Activated CD8-positive, alpha-beta T cell treated with anti-CD3 and anti-CD28 coated beads for 36 hours (primary cell): ENCODE results near the gene CDC42. TPM values are rescaled to one million over a fixed set of nuclear protein-coding genes. Genes with fewer than 3 reads are reported as not detected.

Source experiments
- ATAC-seq: fragments of 200-7000 bp; cut with Tn5 transposase; one replicate; pipeline ENCODE4 v1.10.0; 2021; ENCODE audit warnings: mild to moderate bottlenecking, moderate library complexity
- CTCF ChIA-PET: fragments of 350-600 bp; sonication (Branson Sonifier 250); formaldehyde crosslinking; loops from one replicate; lab custom pipeline; 2021; ENCODE audit warnings: antibody characterized with exemption; lab: Charles Lee
- POLR2A ChIA-PET: fragments of 350-600 bp; sonication (Branson Sonifier 250); formaldehyde crosslinking; loops from one replicate; lab custom pipeline; 2021; ENCODE audit warnings: antibody characterized with exemption; lab: Charles Lee
- DNase-seq: peaks from one replicate; pipeline ENCODE4 v3.0.0-alpha.2; 2020
- H3K27ac Mint-ChIP-seq: one replicate; pipeline ENCODE4 v1.8.0; 2021; ENCODE audit warnings: mild to moderate bottlenecking, mixed read lengths
- H3K27me3 Mint-ChIP-seq: one replicate; pipeline ENCODE4 v1.8.0; 2021; ENCODE audit warnings: mixed read lengths
- H3K36me3 Mint-ChIP-seq: one replicate; pipeline ENCODE4 v1.8.0; 2021; ENCODE audit warnings: low read depth, mixed read lengths
- H3K4me1 Mint-ChIP-seq: one replicate; pipeline ENCODE4 v1.8.0; 2021; ENCODE audit warnings: low read depth, mixed read lengths
- H3K4me3 Mint-ChIP-seq: one replicate; pipeline ENCODE4 v1.8.0; 2021; ENCODE audit warnings: mild to moderate bottlenecking, moderate library complexity, mixed read lengths
- H3K9me3 Mint-ChIP-seq: one replicate; pipeline ENCODE4 v1.8.0; 2021; ENCODE audit warnings: mixed read lengths
- intact Hi-C: fragments of 100-400 bp; cut with micrococcal nuclease; formaldehyde crosslinking; loops from one replicate; pipeline ENCODE4 v1.10.0; 2022
- total RNA-seq, 2 experiments: library from RNA; stranded (reverse); gene quantifications; one replicate each; pipeline ENCODE4 v1.2.3, GENCODE V29; 2021
- TF ChIP-seq, protein P1 (sequence below): fragments of 200-600 bp; IDR thresholded peaks from one replicate; pipeline ENCODE4 v1.8.0; 2022; ENCODE audit warnings: antibody characterized with exemption, mild to moderate bottlenecking

CDC42 gene
- total RNA-seq, 2 experiments from 2014 or later, result 292 to 310 TPM

DNA sequence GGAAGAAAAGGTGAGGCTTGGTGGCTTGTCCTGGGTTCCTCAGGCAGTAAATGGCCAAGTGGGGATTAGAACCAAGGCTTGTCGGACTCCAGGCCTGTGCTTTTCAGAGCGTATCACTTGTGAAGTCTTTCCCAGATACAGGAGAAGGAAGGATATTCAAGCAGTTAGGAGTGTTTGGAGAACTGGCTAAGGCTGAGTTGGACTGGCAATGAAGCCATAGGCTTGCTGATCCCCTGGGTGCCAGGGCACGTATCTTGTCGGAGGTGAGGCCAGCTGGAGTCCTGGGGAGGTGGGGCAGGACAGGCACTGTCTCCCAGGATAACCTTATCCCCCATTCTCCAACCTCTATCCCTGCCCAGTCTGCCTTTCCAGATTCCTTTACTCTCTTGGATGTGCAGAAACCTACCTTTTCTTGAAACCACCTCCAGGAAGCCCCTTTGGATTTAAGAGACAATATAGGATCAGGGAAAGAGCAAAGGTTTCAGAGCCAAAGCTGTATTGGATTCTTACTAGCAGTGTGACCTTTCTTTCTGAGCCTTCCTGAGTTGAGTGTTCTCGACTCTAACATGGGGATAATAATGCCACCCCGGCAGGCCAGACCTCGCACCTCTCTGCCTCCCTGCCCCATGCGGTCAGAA, 72.2 kb downstream of the CDC42 start:
- no peaks in the 10 kb centered on the region for H3K27me3 Mint-ChIP-seq
- intact Hi-C loops, result no loop called here
- peaks cover 3% of the 10 kb centered on the region for H3K4me1 Mint-ChIP-seq
- DNase-seq, result no peak
- CTCF ChIA-PET, result interaction anchor here (1.2 kb wide), 1 partner anchor 9 kb away, joined by 3 read pairs; no protein-coding TSS in a partner anchor
- TF ChIP-seq, protein P1, sequence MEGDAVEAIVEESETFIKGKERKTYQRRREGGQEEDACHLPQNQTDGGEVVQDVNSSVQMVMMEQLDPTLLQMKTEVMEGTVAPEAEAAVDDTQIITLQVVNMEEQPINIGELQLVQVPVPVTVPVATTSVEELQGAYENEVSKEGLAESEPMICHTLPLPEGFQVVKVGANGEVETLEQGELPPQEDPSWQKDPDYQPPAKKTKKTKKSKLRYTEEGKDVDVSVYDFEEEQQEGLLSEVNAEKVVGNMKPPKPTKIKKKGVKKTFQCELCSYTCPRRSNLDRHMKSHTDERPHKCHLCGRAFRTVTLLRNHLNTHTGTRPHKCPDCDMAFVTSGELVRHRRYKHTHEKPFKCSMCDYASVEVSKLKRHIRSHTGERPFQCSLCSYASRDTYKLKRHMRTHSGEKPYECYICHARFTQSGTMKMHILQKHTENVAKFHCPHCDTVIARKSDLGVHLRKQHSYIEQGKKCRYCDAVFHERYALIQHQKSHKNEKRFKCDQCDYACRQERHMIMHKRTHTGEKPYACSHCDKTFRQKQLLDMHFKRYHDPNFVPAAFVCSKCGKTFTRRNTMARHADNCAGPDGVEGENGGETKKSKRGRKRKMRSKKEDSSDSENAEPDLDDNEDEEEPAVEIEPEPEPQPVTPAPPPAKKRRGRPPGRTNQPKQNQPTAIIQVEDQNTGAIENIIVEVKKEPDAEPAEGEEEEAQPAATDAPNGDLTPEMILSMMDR, result no peak
- no peaks in the 10 kb centered on the region for H3K9me3 Mint-ChIP-seq
- POLR2A ChIA-PET, result no interaction called here
- no peak overlapping the region for H3K27ac Mint-ChIP-seq
- H3K36me3 Mint-ChIP-seq, result peaks cover under 1% of the 10 kb centered on the region
- no peak for ATAC-seq
- no peak overlapping the region for H3K4me3 Mint-ChIP-seq

DNA sequence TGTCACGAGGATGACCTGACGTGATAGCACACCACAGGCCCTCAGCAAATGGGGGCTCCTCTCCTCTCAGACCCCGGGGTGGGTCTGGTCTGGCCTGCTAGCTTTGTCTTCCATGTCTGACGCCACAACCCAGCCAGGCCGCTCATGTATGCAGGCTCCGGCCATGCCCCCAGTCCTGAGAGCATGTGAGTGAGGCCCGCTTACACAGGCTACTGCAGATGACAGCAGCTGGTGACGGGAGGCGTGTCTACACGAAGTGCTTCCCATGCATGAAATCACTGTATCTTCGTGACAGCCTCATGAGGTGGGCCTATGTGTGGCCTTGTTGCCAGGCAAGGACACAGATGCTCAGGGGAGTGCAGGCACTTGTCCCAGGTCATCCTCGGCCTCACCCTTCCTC, 74.0 kb downstream of the CDC42 start:
- no peak overlapping the region for H3K27ac Mint-ChIP-seq
- DNase-seq, result no peak
- intact Hi-C loops, result no loop called here
- ChIA-PET POLR2A (interaction anchor here (0.6 kb wide), 1 partner anchor 21 kb away, joined by 3 read pairs; no protein-coding TSS in a partner anchor), CTCF (no interaction called here)
- TF ChIP-seq, protein P1, result no peak
- H3K4me1 Mint-ChIP-seq, result no peaks in the 10 kb centered on the region
- H3K27me3 Mint-ChIP-seq, result no peaks in the 10 kb centered on the region
- no peaks in the 10 kb centered on the region for H3K36me3 Mint-ChIP-seq
- no peak for ATAC-seq
- no peaks in the 10 kb centered on the region for H3K9me3 Mint-ChIP-seq
- H3K4me3 Mint-ChIP-seq, result no peak overlapping the region

DNA sequence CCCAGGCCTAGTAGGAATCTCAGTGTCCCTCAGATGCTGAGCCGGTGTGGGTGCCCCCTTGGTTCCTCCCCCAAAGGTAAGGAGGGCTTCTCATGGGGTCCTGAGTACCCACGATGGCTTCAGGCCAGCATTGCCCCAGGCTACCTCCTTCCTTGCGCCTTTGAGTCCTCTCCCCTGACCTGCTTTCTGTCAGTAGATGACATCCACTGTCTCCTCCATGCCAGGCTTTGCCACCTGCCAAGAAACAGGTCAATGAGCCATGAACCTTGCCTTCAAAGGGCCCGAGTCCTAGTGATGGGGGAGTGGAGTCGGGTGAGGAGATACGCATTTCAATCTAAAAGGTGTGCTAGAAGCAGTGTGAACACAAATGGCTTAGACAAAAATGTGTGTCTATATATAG, 74.7 kb downstream of the CDC42 start:
- TF ChIP-seq, protein P1, result no peak
- DNase-seq, result no peak
- H3K4me3 Mint-ChIP-seq, result no peak overlapping the region
- H3K27ac Mint-ChIP-seq, result no peak overlapping the region
- no peaks in the 10 kb centered on the region for H3K36me3 Mint-ChIP-seq
- POLR2A ChIA-PET, result no interaction called here
- intact Hi-C loops, result no loop called here
- no peaks in the 10 kb centered on the region for H3K4me1 Mint-ChIP-seq
- no peaks in the 10 kb centered on the region for H3K9me3 Mint-ChIP-seq
- CTCF ChIA-PET, result interaction anchor here (0.9 kb wide), 1 partner anchor 22 kb away, joined by 3 read pairs; no protein-coding TSS in a partner anchor
- no peaks in the 10 kb centered on the region for H3K27me3 Mint-ChIP-seq
- no peak for ATAC-seq

DNA sequence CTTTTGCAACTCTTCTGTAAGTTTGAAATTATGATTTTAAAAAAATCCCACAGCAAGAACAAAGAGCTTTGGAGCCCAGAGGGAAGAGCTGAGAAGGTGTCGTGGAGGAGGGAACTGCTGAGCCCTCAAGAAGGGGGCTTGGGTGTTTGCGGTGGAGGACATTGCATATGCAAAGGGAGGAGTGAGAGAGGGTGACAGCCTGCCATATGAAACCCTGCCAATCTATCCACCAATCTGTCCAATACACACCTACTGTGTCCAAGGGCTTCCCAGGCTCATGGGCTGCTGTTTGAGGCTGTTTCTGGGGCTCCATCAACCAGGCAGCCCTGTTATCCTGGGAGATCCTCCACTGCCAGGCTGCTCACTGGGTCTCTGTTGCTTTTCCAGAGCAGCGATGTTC, 75.2 kb downstream of the CDC42 start:
- DNase-seq, result no peak
- POLR2A ChIA-PET, result no interaction called here

DNA sequence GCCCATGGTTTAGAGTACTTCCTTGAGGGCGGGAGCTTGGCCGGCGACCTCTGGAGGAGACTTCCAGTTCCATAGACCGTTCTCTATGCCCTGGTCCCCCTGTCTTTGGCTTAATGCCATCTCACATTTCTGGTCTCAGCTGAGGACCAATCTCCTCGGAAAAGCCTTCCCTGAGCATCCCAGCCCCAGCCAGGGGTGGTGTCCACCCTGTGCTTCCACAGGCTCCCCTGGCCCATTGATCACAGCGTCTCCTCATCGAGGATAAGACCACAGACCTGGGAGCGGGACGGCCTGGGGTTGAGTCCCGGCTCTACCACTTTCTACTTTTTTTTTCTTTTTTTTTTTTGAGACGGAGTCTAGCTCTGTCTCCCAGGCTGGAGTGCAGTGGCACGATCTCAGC, 75.9 kb downstream of the CDC42 start:
- Mint-ChIP-seq H3K27ac (no peak overlapping the region), H3K4me1 (no peaks in the 10 kb centered on the region), H3K4me3 (no peak overlapping the region), H3K9me3 (no peaks in the 10 kb centered on the region), H3K36me3 (no peaks in the 10 kb centered on the region), H3K27me3 (no peaks in the 10 kb centered on the region)
- no peak for ATAC-seq
- ChIA-PET POLR2A (no interaction called here), CTCF (no interaction called here)
- TF ChIP-seq, protein P1, result no peak
- no peak for DNase-seq
- intact Hi-C loops, result no loop called here

More for the DNA sequence above, 75.2 kb downstream of the CDC42 start:
- CTCF ChIA-PET, result interaction anchor here (0.9 kb wide), 1 partner anchor 22 kb away, joined by 3 read pairs; no protein-coding TSS in a partner anchor
- Mint-ChIP-seq H3K27me3 (no peaks in the 10 kb centered on the region), H3K4me3 (no peak overlapping the region), H3K9me3 (no peaks in the 10 kb centered on the region), H3K4me1 (no peaks in the 10 kb centered on the region), H3K36me3 (no peaks in the 10 kb centered on the region), H3K27ac (no peak overlapping the region)
- TF ChIP-seq, protein P1, result no peak
- intact Hi-C loops, result no loop called here
- no peak for ATAC-seq
